GM23338 (cell line): ENCODE results near the gene PIP5K1A. TPM values are rescaled to one million over a fixed set of nuclear protein-coding genes. Genes with fewer than 3 reads are reported as not detected.

ENCODE experiments used
- ATAC-seq: fragments of 200-7000 bp; cut with Tn5 transposase; 3 replicates; pipeline ENCODE4 v1.9.1; 2020
- DNase-seq: peaks from one replicate; pipeline ENCODE4 v3.0.0-alpha.2; 2015; ENCODE audit warnings: low spot score
- H2AFZ ChIP-seq: fragments of 200-600 bp; sonication (generic); 2 replicates; pipeline ENCODE4 v1.8.0; 2016; ENCODE audit warnings: antibody characterized with exemption, mild to moderate bottlenecking, moderate library complexity
- H3F3A ChIP-seq: fragments of 200-600 bp; sonication (generic); replicated peaks from 2 replicates; pipeline ENCODE4 v1.8.0; 2017; ENCODE audit warnings: antibody characterized with exemption, mixed run types, low read depth
- H3K27ac ChIP-seq: fragments of 200-600 bp; sonication (generic); 2 replicates; pipeline ENCODE4 v1.6.1; 2016; ENCODE audit warnings: low read depth
- H3K27me3 ChIP-seq: fragments of 200-600 bp; sonication (generic); 2 replicates; pipeline ENCODE4 v1.8.0; 2016; ENCODE audit warnings: mild to moderate bottlenecking, mixed run types, moderate library complexity; ENCODE audit not compliant: insufficient read depth
- H3K36me3 ChIP-seq: fragments of 200-600 bp; sonication (generic); 2 replicates; pipeline ENCODE4 v1.8.0; 2016; ENCODE audit warnings: mild to moderate bottlenecking; ENCODE audit not compliant: insufficient read depth
- H3K4me1 ChIP-seq: fragments of 200-600 bp; sonication (generic); 2 replicates; pipeline ENCODE4 v1.8.0; 2016; ENCODE audit warnings: mild to moderate bottlenecking, moderate library complexity; ENCODE audit not compliant: insufficient read depth
- H3K4me2 ChIP-seq: fragments of 200-600 bp; sonication (generic); 2 replicates; pipeline ENCODE4 v1.7.1; 2017; ENCODE audit warnings: mixed run types
- H3K4me3 ChIP-seq: fragments of 200-600 bp; sonication (generic); 2 replicates; pipeline ENCODE4 v1.6.1; 2016; ENCODE audit warnings: mixed run types
- H3K79me2 ChIP-seq: fragments of 200-600 bp; sonication (generic); replicated peaks from 2 replicates; pipeline ENCODE4 v1.8.0; 2017; ENCODE audit warnings: mild to moderate bottlenecking; ENCODE audit not compliant: insufficient read depth
- H3K9me2 ChIP-seq: fragments of 200-600 bp; sonication (generic); 2 replicates; pipeline ENCODE4 v1.8.0; 2017; ENCODE audit not compliant: insufficient read depth
- H4K20me1 ChIP-seq: fragments of 200-600 bp; sonication (generic); replicated peaks from 2 replicates; pipeline ENCODE4 v1.8.0; 2017; ENCODE audit warnings: mild to moderate bottlenecking; ENCODE audit not compliant: insufficient read depth
- H3K27ac Mint-ChIP-seq: 2 replicates; pipeline ENCODE4 v1.8.0; 2020; ENCODE audit warnings: inconsistent platforms, mild to moderate bottlenecking, moderate library complexity, mixed read lengths
- H3K27me3 Mint-ChIP-seq: 3 replicates; pipeline ENCODE4 v1.8.0; 2022; ENCODE audit warnings: low read depth, mild to moderate bottlenecking, moderate library complexity, mixed read lengths, inconsistent platforms; ENCODE audit not compliant: insufficient read depth, poor library complexity
- H3K36me3 Mint-ChIP-seq: 3 replicates; pipeline ENCODE4 v1.8.0; 2021; ENCODE audit warnings: low read depth, mild to moderate bottlenecking, inconsistent platforms, moderate library complexity, mixed read lengths
- H3K4me1 Mint-ChIP-seq: 3 replicates; pipeline ENCODE4 v1.8.0; 2020; ENCODE audit warnings: mild to moderate bottlenecking, inconsistent platforms, mixed read lengths
- H3K4me3 Mint-ChIP-seq: 3 replicates; pipeline ENCODE4 v1.8.0; 2021; ENCODE audit warnings: moderate library complexity, mild to moderate bottlenecking, inconsistent platforms, mixed read lengths
- H3K9me3 Mint-ChIP-seq: 3 replicates; pipeline ENCODE4 v1.8.0; 2020; ENCODE audit warnings: moderate library complexity, mild to moderate bottlenecking, inconsistent platforms, mixed read lengths
- CREB1 ChIP-seq: fragments of 250-450 bp; sonication (Bioruptor Pico); IDR thresholded peaks from 2 replicates; pipeline ENCODE4 v1.5.0; 2020; ENCODE audit warnings: low read depth, mild to moderate bottlenecking, moderate library complexity
- EZH2 ChIP-seq: fragments of 200-600 bp; sonication (generic); IDR thresholded peaks from one replicate; pipeline ENCODE4 v1.8.0; 2017; ENCODE audit warnings: antibody characterized with exemption, mild to moderate bottlenecking, low read depth; ENCODE audit not compliant: unreplicated experiment
- EZH2phosphoT487 ChIP-seq: fragments of 200-600 bp; sonication (generic); IDR thresholded peaks from one replicate; pipeline ENCODE4 v1.8.1; 2018; ENCODE audit warnings: antibody characterized with exemption; ENCODE audit not compliant: unreplicated experiment
- JUNB ChIP-seq: IDR thresholded peaks from one replicate; pipeline ENCODE4 v1.6.1; 2016; ENCODE audit warnings: antibody characterized with exemption; ENCODE audit not compliant: unreplicated experiment
- POLR2AphosphoS5 ChIP-seq: IDR thresholded peaks from 2 replicates; pipeline ENCODE4 v1.6.1; 2016; ENCODE audit warnings: antibody characterized with exemption, low read depth
- STAT1 ChIP-seq: IDR thresholded peaks from one replicate; pipeline ENCODE4 v1.6.1; 2016; ENCODE audit warnings: antibody characterized with exemption; ENCODE audit not compliant: unreplicated experiment
- ZNF114 ChIP-seq: fragments of 250-450 bp; sonication (Bioruptor Pico); IDR thresholded peaks from 2 replicates; pipeline ENCODE4 v1.5.0; 2020; ENCODE audit warnings: mild to moderate bottlenecking, moderate library complexity
- ZNF331 ChIP-seq: fragments of 250-450 bp; sonication (Bioruptor Pico); IDR thresholded peaks from 2 replicates; pipeline ENCODE4 v1.5.0; 2020; ENCODE audit warnings: low read depth, mild to moderate bottlenecking, moderate library complexity
- polyA plus RNA-seq: library from polyadenylated mRNA; unstranded; fragments of >200 nt; fragmentation: Nextera tagmentation; extraction: Ambion mirVana; gene quantifications from 2 replicates; pipeline ENCODE4 v1.2.1, GENCODE V29; 2016
- total RNA-seq: library from RNA; depleted of rRNA; stranded (reverse); fragments of >200 nt; shearing (Covaris generic); gene quantifications from 2 replicates; pipeline ENCODE4 v1.2.3, GENCODE V29; 2014
- TF ChIP-seq, protein P1 (sequence below), 2 experiments: fragments of 200-600 bp in 1 of 2; sonication (generic) in 1 of 2; conservative IDR thresholded peaks; 2 replicates each; pipeline versions ENCODE4 v1.5.1 to v1.6.1; 2016 to 2017; ENCODE audit warnings: antibody characterized with exemption in 2 of 2, low read depth in 2 of 2, mild to moderate bottlenecking in 2 of 2, moderate library complexity in 1 of 2
- TF ChIP-seq, protein P2 (sequence below): IDR thresholded peaks from 2 replicates; pipeline ENCODE4 v1.6.1; 2016; ENCODE audit warnings: antibody characterized with exemption
- TF ChIP-seq, protein P3 (sequence below): fragments of 250-450 bp; sonication (Bioruptor Pico); IDR thresholded peaks from 2 replicates; pipeline ENCODE4 v1.5.0; 2020; ENCODE audit warnings: mild to moderate bottlenecking, moderate library complexity

The PIP5K1A gene
- total and polyA plus RNA-seq, 2 experiments from 2014 or later, result 23.2 to 63.3 TPM

DNA sequence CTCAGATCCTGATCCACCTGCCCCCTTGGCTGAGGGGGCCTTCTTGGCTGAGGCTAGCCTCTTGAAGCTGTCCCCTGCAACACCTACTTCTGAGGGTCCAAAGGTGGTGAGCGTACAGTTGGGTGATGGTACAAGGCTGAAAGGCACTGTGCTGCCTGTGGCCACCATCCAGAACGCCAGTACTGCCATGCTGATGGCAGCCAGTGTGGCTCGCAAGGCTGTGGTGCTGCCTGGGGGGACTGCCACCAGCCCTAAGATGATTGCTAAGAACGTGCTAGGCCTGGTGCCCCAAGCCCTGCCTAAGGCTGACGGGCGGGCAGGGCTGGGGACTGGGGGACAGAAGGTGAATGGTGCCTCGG is 89.0 kb downstream of the PIP5K1A start:
- Histone ChIP-seq H3F3A (0 out of 2 replicates have a peak, but pooled peaks cover 11% of the 10 kb centered on the region), H3K4me1 (peaks cover 17% of the 10 kb centered on the region; the same call in 1 of the 2 replicates), H3K79me2 (peaks cover 34% of the 10 kb centered on the region), H2AFZ (no peak overlapping the region), H3K27me3 (no peaks in the 10 kb centered on the region), H3K4me3 (no peak overlapping the region), H3K27ac (no peak overlapping the region), H3K9me2 (0 out of 2 replicates have a peak, but pooled peaks cover 2% of the 10 kb centered on the region), H3K36me3 (peaks cover 13% of the 10 kb centered on the region; the same call in 1 of the 2 replicates), H4K20me1 (peaks cover 14% of the 10 kb centered on the region; the same call in 1 of the 2 replicates), H3K4me2 (no peak overlapping the region)
- Mint-ChIP-seq H3K9me3 (no peaks in the 10 kb centered on the region), H3K4me3 (no peak overlapping the region), H3K36me3 (peaks cover 73% of the 10 kb centered on the region), H3K4me1 (peaks cover 33% of the 10 kb centered on the region), H3K27me3 (peaks cover 21% of the 10 kb centered on the region), H3K27ac (no peak overlapping the region)
- TF ChIP-seq ZNF331 (no peak), ZNF114 (CRISPR knock-in tag) (no peak), EZH2 (no peak), JUNB (no peak), CREB1 (CRISPR knock-in tag) (no peak), STAT1 (no peak), EZH2phosphoT487 (no peak), POLR2AphosphoS5 (no peak)
- TF ChIP-seq, protein P1, sequence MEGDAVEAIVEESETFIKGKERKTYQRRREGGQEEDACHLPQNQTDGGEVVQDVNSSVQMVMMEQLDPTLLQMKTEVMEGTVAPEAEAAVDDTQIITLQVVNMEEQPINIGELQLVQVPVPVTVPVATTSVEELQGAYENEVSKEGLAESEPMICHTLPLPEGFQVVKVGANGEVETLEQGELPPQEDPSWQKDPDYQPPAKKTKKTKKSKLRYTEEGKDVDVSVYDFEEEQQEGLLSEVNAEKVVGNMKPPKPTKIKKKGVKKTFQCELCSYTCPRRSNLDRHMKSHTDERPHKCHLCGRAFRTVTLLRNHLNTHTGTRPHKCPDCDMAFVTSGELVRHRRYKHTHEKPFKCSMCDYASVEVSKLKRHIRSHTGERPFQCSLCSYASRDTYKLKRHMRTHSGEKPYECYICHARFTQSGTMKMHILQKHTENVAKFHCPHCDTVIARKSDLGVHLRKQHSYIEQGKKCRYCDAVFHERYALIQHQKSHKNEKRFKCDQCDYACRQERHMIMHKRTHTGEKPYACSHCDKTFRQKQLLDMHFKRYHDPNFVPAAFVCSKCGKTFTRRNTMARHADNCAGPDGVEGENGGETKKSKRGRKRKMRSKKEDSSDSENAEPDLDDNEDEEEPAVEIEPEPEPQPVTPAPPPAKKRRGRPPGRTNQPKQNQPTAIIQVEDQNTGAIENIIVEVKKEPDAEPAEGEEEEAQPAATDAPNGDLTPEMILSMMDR (conservative IDR thresholded peaks at IDR 0.05; ENCODE audit: low read depth in 2 of 2), result no peak
- TF ChIP-seq, protein P2, sequence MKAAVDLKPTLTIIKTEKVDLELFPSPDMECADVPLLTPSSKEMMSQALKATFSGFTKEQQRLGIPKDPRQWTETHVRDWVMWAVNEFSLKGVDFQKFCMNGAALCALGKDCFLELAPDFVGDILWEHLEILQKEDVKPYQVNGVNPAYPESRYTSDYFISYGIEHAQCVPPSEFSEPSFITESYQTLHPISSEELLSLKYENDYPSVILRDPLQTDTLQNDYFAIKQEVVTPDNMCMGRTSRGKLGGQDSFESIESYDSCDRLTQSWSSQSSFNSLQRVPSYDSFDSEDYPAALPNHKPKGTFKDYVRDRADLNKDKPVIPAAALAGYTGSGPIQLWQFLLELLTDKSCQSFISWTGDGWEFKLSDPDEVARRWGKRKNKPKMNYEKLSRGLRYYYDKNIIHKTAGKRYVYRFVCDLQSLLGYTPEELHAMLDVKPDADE, result no peak
- TF ChIP-seq, protein P3, sequence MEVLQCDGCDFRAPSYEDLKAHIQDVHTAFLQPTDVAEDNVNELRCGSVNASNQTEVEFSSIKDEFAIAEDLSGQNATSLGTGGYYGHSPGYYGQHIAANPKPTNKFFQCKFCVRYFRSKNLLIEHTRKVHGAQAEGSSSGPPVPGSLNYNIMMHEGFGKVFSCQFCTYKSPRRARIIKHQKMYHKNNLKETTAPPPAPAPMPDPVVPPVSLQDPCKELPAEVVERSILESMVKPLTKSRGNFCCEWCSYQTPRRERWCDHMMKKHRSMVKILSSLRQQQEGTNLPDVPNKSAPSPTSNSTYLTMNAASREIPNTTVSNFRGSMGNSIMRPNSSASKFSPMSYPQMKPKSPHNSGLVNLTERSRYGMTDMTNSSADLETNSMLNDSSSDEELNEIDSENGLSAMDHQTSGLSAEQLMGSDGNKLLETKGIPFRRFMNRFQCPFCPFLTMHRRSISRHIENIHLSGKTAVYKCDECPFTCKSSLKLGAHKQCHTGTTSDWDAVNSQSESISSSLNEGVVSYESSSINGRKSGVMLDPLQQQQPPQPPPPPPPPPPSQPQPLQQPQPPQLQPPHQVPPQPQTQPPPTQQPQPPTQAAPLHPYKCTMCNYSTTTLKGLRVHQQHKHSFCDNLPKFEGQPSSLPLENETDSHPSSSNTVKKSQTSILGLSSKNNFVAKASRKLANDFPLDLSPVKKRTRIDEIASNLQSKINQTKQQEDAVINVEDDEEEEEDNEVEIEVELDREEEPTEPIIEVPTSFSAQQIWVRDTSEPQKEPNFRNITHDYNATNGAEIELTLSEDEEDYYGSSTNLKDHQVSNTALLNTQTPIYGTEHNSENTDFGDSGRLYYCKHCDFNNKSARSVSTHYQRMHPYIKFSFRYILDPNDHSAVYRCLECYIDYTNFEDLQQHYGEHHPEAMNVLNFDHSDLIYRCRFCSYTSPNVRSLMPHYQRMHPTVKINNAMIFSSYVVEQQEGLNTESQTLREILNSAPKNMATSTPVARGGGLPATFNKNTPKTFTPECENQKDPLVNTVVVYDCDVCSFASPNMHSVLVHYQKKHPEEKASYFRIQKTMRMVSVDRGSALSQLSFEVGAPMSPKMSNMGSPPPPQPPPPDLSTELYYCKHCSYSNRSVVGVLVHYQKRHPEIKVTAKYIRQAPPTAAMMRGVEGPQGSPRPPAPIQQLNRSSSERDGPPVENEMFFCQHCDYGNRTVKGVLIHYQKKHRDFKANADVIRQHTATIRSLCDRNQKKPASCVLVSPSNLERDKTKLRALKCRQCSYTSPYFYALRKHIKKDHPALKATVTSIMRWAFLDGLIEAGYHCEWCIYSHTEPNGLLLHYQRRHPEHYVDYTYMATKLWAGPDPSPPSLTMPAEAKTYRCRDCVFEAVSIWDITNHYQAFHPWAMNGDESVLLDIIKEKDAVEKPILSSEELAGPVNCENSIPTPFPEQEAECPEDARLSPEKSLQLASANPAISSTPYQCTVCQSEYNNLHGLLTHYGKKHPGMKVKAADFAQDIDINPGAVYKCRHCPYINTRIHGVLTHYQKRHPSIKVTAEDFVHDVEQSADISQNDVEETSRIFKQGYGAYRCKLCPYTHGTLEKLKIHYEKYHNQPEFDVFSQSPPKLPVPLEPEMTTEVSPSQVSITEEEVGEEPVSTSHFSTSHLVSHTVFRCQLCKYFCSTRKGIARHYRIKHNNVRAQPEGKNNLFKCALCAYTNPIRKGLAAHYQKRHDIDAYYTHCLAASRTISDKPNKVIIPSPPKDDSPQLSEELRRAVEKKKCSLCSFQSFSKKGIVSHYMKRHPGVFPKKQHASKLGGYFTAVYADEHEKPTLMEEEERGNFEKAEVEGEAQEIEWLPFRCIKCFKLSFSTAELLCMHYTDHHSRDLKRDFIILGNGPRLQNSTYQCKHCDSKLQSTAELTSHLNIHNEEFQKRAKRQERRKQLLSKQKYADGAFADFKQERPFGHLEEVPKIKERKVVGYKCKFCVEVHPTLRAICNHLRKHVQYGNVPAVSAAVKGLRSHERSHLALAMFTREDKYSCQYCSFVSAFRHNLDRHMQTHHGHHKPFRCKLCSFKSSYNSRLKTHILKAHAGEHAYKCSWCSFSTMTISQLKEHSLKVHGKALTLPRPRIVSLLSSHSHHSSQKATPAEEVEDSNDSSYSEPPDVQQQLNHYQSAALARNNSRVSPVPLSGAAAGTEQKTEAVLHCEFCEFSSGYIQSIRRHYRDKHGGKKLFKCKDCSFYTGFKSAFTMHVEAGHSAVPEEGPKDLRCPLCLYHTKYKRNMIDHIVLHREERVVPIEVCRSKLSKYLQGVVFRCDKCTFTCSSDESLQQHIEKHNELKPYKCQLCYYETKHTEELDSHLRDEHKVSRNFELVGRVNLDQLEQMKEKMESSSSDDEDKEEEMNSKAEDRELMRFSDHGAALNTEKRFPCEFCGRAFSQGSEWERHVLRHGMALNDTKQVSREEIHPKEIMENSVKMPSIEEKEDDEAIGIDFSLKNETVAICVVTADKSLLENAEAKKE, result no peak
- ATAC-seq (no peak), DNase-seq (no peak)
